Activated naive CD8-positive, alpha-beta T cell (primary cell): ENCODE results near the gene HELZ2.
"Not testable (repeated sequence)": the region's sequence is repeated elsewhere in the genome, so short reads cannot be mapped to it uniquely, and the experiment has no call there.

ENCODE experiments used
- H3K27ac Mint-ChIP-seq: one replicate; pipeline ENCODE4 v1.8.0; 2021; ENCODE audit warnings: mixed read lengths
- H3K27me3 Mint-ChIP-seq: one replicate; pipeline ENCODE4 v1.8.0; 2021; ENCODE audit warnings: mixed read lengths
- H3K36me3 Mint-ChIP-seq: one replicate; pipeline ENCODE4 v1.8.0; 2021; ENCODE audit warnings: mixed read lengths
- H3K4me1 Mint-ChIP-seq: one replicate; pipeline ENCODE4 v1.8.0; 2021; ENCODE audit warnings: low read depth, mixed read lengths
- H3K4me3 Mint-ChIP-seq: one replicate; pipeline ENCODE4 v1.8.0; 2021; ENCODE audit warnings: mild to moderate bottlenecking, mixed read lengths
- H3K9me3 Mint-ChIP-seq: one replicate; pipeline ENCODE4 v1.8.0; 2021; ENCODE audit warnings: low read depth, mixed read lengths

Gene HELZ2

GRCh38 chr20:63574829-63575743 is 1.0 kb upstream of the HELZ2 start:
- Mint-ChIP-seq H3K9me3 (no peaks in the 10 kb centered on the region), H3K27ac (no peak overlapping the region), H3K36me3 (no peaks in the 10 kb centered on the region), H3K27me3 (no peaks in the 10 kb centered on the region), H3K4me1 (peaks cover 5% of the 10 kb centered on the region), H3K4me3 (peak overlapping the region; percentile 70)

- Mint-ChIP-seq H3K27ac (no peak overlapping the region), H3K4me1 (peaks cover 9% of the 10 kb centered on the region), H3K36me3 (no peaks in the 10 kb centered on the region), H3K27me3 (no peaks in the 10 kb centered on the region), H3K4me3 (peak overlapping the region; percentile 73), H3K9me3 (no peaks in the 10 kb centered on the region)
Measured at GRCh38 chr20:63573647-63574131, 350 bp downstream of the HELZ2 start.

- Mint-ChIP-seq H3K27me3 (no peaks in the 10 kb centered on the region), H3K9me3 (no peaks in the 10 kb centered on the region), H3K36me3 (no peaks in the 10 kb centered on the region), H3K4me1 (peaks cover 12% of the 10 kb centered on the region), H3K27ac (no peak overlapping the region), H3K4me3 (peak overlapping the region; percentile 73)
Measured at GRCh38 chr20:63572788-63573646, 1.0 kb downstream of the HELZ2 start.

- Mint-ChIP-seq H3K4me1 (peaks cover 19% of the 10 kb centered on the region), H3K9me3 (no peaks in the 10 kb centered on the region), H3K4me3 (no peak overlapping the region), H3K36me3 (no peaks in the 10 kb centered on the region), H3K27ac (no peak overlapping the region), H3K27me3 (no peaks in the 10 kb centered on the region)
Measured at GRCh38 chr20:63572071-63572787, 1.8 kb downstream of the HELZ2 start.

GRCh38 chr20:63571087-63571478 is 3.0 kb downstream of the HELZ2 start:
- H3K9me3 Mint-ChIP-seq, H3K27ac Mint-ChIP-seq, H3K27me3 Mint-ChIP-seq, H3K36me3 Mint-ChIP-seq, H3K4me3 Mint-ChIP-seq: not testable (repeated sequence)
- peaks cover 17% of the 10 kb centered on the region for H3K4me1 Mint-ChIP-seq

- H3K27me3 Mint-ChIP-seq: no peaks in the 10 kb centered on the region
Measured at GRCh38 chr20:63570281-63571086, 3.6 kb downstream of the HELZ2 start.

GRCh38 chr20:63568986-63569949 is 4.8 kb downstream of the HELZ2 start:
- H3K27ac Mint-ChIP-seq: no peak overlapping the region

More at GRCh38 chr20:63570281-63571086, 3.6 kb downstream of the HELZ2 start:
- no peaks in the 10 kb centered on the region for H3K9me3 Mint-ChIP-seq
- no peak overlapping the region for H3K4me3 Mint-ChIP-seq
- H3K4me1 Mint-ChIP-seq: peaks cover 17% of the 10 kb centered on the region
- H3K36me3 Mint-ChIP-seq: no peaks in the 10 kb centered on the region
- no peak overlapping the region for H3K27ac Mint-ChIP-seq

GRCh38 chr20:63568170-63568981 is 5.7 kb downstream of the HELZ2 start:
- H3K36me3 Mint-ChIP-seq: no peaks in the 10 kb centered on the region
- H3K27me3 Mint-ChIP-seq: no peaks in the 10 kb centered on the region
- peaks cover 14% of the 10 kb centered on the region for H3K4me1 Mint-ChIP-seq
- no peaks in the 10 kb centered on the region for H3K9me3 Mint-ChIP-seq
- peak overlapping the region; percentile 77 for H3K4me3 Mint-ChIP-seq
- H3K27ac Mint-ChIP-seq: no peak overlapping the region

More at GRCh38 chr20:63568986-63569949, 4.8 kb downstream of the HELZ2 start:
- H3K4me1 Mint-ChIP-seq: peaks cover 17% of the 10 kb centered on the region
- H3K9me3 Mint-ChIP-seq: no peaks in the 10 kb centered on the region
- peak overlapping the region; percentile 32 for H3K4me3 Mint-ChIP-seq
- no peaks in the 10 kb centered on the region for H3K36me3 Mint-ChIP-seq
- no peaks in the 10 kb centered on the region for H3K27me3 Mint-ChIP-seq

GRCh38 chr20:63567386-63568169 is 6.5 kb downstream of the HELZ2 start:
- Mint-ChIP-seq H3K36me3 (no peaks in the 10 kb centered on the region), H3K4me3 (peak overlapping the region; percentile 77), H3K9me3 (no peaks in the 10 kb centered on the region), H3K27ac (no peak overlapping the region), H3K4me1 (peaks cover 14% of the 10 kb centered on the region), H3K27me3 (no peaks in the 10 kb centered on the region)

- H3K27ac Mint-ChIP-seq: no peak overlapping the region
- H3K36me3 Mint-ChIP-seq: no peaks in the 10 kb centered on the region
- H3K27me3 Mint-ChIP-seq: no peaks in the 10 kb centered on the region
- no peak overlapping the region for H3K4me3 Mint-ChIP-seq
- H3K9me3 Mint-ChIP-seq: no peaks in the 10 kb centered on the region
- peaks cover 14% of the 10 kb centered on the region for H3K4me1 Mint-ChIP-seq
Measured at GRCh38 chr20:63567136-63567385, 7.0 kb downstream of the HELZ2 start.

- no peaks in the 10 kb centered on the region for H3K9me3 Mint-ChIP-seq
- no peak overlapping the region for H3K27ac Mint-ChIP-seq
- no peaks in the 10 kb centered on the region for H3K36me3 Mint-ChIP-seq
- H3K4me1 Mint-ChIP-seq: peaks cover 14% of the 10 kb centered on the region
- no peak overlapping the region for H3K4me3 Mint-ChIP-seq
- H3K27me3 Mint-ChIP-seq: no peaks in the 10 kb centered on the region
Measured at GRCh38 chr20:63566395-63567135, 7.5 kb downstream of the HELZ2 start.
